HepG2 (cell line): ENCODE results near the gene ISLR. TPM values are rescaled to one million over a fixed set of nuclear protein-coding genes. Genes with fewer than 3 reads are reported as not detected.

Experiments
- ATAC-seq: fragments of 200-7000 bp; cut with Tn5 transposase; 3 replicates; pipeline ENCODE4 v1.9.1; 2020; ENCODE audit warnings: mild to moderate bottlenecking, moderate library complexity
- BruUV-seq: library from RNA; stranded (reverse); fragments of 400-500 nt; replicated peaks from 2 replicates; lab custom pipeline; 2021; lab: Mats Ljungman, UMichigan
- CTCF ChIA-PET: fragments of 300-600 bp; formaldehyde crosslinking; extraction: SDS; loops from one replicate; lab custom pipeline; 2021; ENCODE audit warnings: low total read pairs, inconsistent platforms, low intra/inter-chr PET ratio; lab: Yijun Ruan, JAX
- POLR2A ChIA-PET: fragments of 350-600 bp; sonication (Branson Sonifier 250); formaldehyde crosslinking; loops from one replicate; lab custom pipeline; 2020; ENCODE audit warnings: antibody characterized with exemption, inconsistent platforms; lab: Yijun Ruan, JAX
- DNase-seq: peaks from one replicate; pipeline ENCODE4 v3.0.0-alpha.2; 2015; ENCODE audit warnings: low spot score
- FAIRE-seq: peaks from 3 replicates; lab custom pipeline; 2011; peaks lifted over from hg19 to GRCh38; lab: Jason Lieb, UNC
- H2AFZ ChIP-seq: one replicate; pipeline ENCODE4 v1.6.1; 2011; ENCODE audit warnings: low read length, inconsistent platforms
- H3K27ac ChIP-seq: fragments of 300-600 bp; 3 replicates; pipeline ENCODE4 v1.8.0; 2011; ENCODE audit warnings: mixed run types, mild to moderate bottlenecking, mixed read lengths, low read length, inconsistent platforms; ENCODE audit not compliant: insufficient read depth; ENCODE audit errors: extremely low read length
- H3K27me3 ChIP-seq, 2 experiments: fragments of 200-600 bp in 1 of 2; 2 replicates in 1 of 2; 3 replicates in 1 of 2; pipeline versions ENCODE4 v1.6.0 to v1.8.0; 2011; ENCODE audit warnings: low read length in 2 of 2, mild to moderate bottlenecking in 2 of 2, moderate library complexity in 2 of 2, inconsistent platforms in 1 of 2; ENCODE audit not compliant: insufficient read depth in 2 of 2, control insufficient read depth in 1 of 2
- H3K36me3 ChIP-seq, 2 experiments: fragments of 200-600 bp in 1 of 2; replicated peaks in 1 of 2; 2 replicates in 1 of 2; 3 replicates in 1 of 2; pipeline versions ENCODE4 v1.5.1 to v1.8.0; 2011; ENCODE audit warnings: low read length in 2 of 2, inconsistent platforms in 1 of 2; ENCODE audit not compliant: insufficient read depth in 2 of 2, control insufficient read depth in 1 of 2
- H3K4me1 ChIP-seq: 2 replicates; pipeline ENCODE4 v1.5.1; 2012; ENCODE audit warnings: low read length, inconsistent platforms; ENCODE audit not compliant: insufficient read depth
- H3K4me2 ChIP-seq: 2 replicates; pipeline ENCODE4 v1.6.0; 2011; ENCODE audit warnings: low read depth, low read length, inconsistent platforms
- H3K4me3 ChIP-seq, 3 experiments: fragments of 200-600 bp in 1 of 3; sonication (generic), shearing (Covaris generic) in 1 of 3; replicated peaks in 1 of 3; 2 replicates each; pipeline ENCODE4 v1.5.1; 2011 to 2016; ENCODE audit warnings: low read length in 3 of 3, inconsistent platforms in 2 of 3, low read depth in 2 of 3, mild to moderate bottlenecking in 2 of 3, control low read depth in 1 of 3, mixed read lengths in 1 of 3; ENCODE audit not compliant: insufficient read depth in 1 of 3
- H3K79me2 ChIP-seq: one replicate; pipeline ENCODE4 v1.6.1; 2011; ENCODE audit warnings: low read length, inconsistent platforms; ENCODE audit not compliant: insufficient read depth
- H3K9ac ChIP-seq: 2 replicates; pipeline ENCODE4 v1.6.0; 2011; ENCODE audit warnings: mild to moderate bottlenecking, low read depth, low read length, inconsistent platforms; ENCODE audit not compliant: insufficient read depth
- H3K9me3 ChIP-seq: 2 replicates; pipeline ENCODE4 v1.5.1; 2012; ENCODE audit warnings: mild to moderate bottlenecking, low read length
- H4K20me1 ChIP-seq: 2 replicates; pipeline ENCODE4 v1.6.0; 2011; ENCODE audit warnings: inconsistent platforms, mild to moderate bottlenecking, low read length, moderate library complexity; ENCODE audit not compliant: insufficient read depth
- E2F1 ChIP-seq: sonication (generic); formaldehyde crosslinking; IDR thresholded peaks from 2 replicates; pipeline ENCODE4 v1.5.0; 2020; ENCODE audit warnings: missing genetic modification reagents
- PBX3 ChIP-seq: sonication (generic); formaldehyde crosslinking; IDR thresholded peaks from 2 replicates; pipeline ENCODE4 v1.8.1; 2023; ENCODE audit warnings: missing genetic modification reagents, inconsistent platforms, borderline replicate concordance
- PRPF4 ChIP-seq: fragments of 200-400 bp; formaldehyde crosslinking; IDR thresholded peaks from 2 replicates; pipeline ENCODE4 v1.6.1; 2016; ENCODE audit warnings: low read length, low read depth; ENCODE audit not compliant: poor library complexity, severe bottlenecking
- ZBTB14 ChIP-seq: sonication (generic); formaldehyde crosslinking; IDR thresholded peaks from 2 replicates; pipeline ENCODE4 v1.4.0; 2020; ENCODE audit warnings: missing genetic modification reagents
- WGBS: methylation state at CpG from one replicate; pipeline ENCODE4 v1.1.6; 2017; ENCODE audit warnings: low lambda C conversion rate; 5-methylcytosine and 5-hydroxymethylcytosine counted together
- in situ Hi-C: cut with HindIII; loops from 2 replicates; pipeline ENCODE4 v1.10.0; 2017; ENCODE audit warnings: low pct_unique_long_range_greater_than_20kb; ENCODE audit not compliant: extremely low pct_ligation_motif_present
- intact Hi-C: fragments of 100-400 bp; cut with micrococcal nuclease; formaldehyde crosslinking; loops from one replicate; pipeline ENCODE4 v1.10.0; 2022; ENCODE audit not compliant: unreplicated experiment
- polyA plus RNA-seq, 8 experiments: library from polyadenylated mRNA; depleted of rRNA in 3 of 8; stranded (reverse) in 7 of 8; unstranded in 1 of 8; fragments of >200 nt; fragmentation: Illumina TruSeq in 4 of 8; extraction: Trizol in 4 of 8; gene quantifications; 2 replicates each; pipeline versions ENCODE4 v1.2.1 to v1.2.3, GENCODE V29; 2011 to 2016; ENCODE audit warnings: low read depth in 4 of 8, missing spikeins in 1 of 8, mixed read lengths in 1 of 8; ENCODE audit not compliant: insufficient read depth in 1 of 8
- total RNA-seq, 5 experiments: library from RNA; depleted of rRNA; stranded (reverse); fragments of >200 nt; fragmentation: Illumina TruSeq; extraction: Trizol; gene quantifications; 2 replicates each; pipeline ENCODE4 v1.2.3, GENCODE V29; 2016; ENCODE audit warnings: low read depth in 1 of 5

The ISLR gene
- total and polyA plus RNA-seq, 2 of the 13 experiments (the other 11 are each of a cell fraction or from before 2014, with no cell fraction given) = not detected

- no peak overlapping the region for H3K27ac ChIP-seq
- no peaks in the 10 kb centered on the region for H3K9me3 ChIP-seq
- ChIA-PET CTCF (no interaction called here), POLR2A (no interaction called here)
- no peaks in the 10 kb centered on the region for H3K4me1 ChIP-seq
- DNase-seq = no peak
- WGBS = 19% methylated on average over 4 of the region's 12 CpGs
- in situ Hi-C loops = no loop called here
- H3K79me2 ChIP-seq = no peaks in the 10 kb centered on the region
- no peaks in the 10 kb centered on the region for H3K36me3 ChIP-seq
- BruUV-seq = no TSS peak
- peaks cover 1 to 3% of the 10 kb centered on the region in 2 experiments; a peak in 1 of 5 replicates for H3K27me3 ChIP-seq
- no peak for FAIRE-seq
- H3K4me3 ChIP-seq = no peak overlapping the region
- no peaks in the 10 kb centered on the region; the same call in 1 of the 2 replicates for H4K20me1 ChIP-seq
- H3K9ac ChIP-seq = no peak overlapping the region
- H3K4me2 ChIP-seq = no peak overlapping the region
- no peak for TF ChIP-seq ZBTB14
- no peak for TF ChIP-seq PRPF4
- no peak for TF ChIP-seq E2F1 (CRISPR knock-in tag)
- no peak for TF ChIP-seq PBX3 (CRISPR knock-in tag)
- ATAC-seq = no peak
- intact Hi-C loops = no loop called here
- H2AFZ ChIP-seq = no peak overlapping the region
Measured at GRCh38 chr15:74184582-74185091, 11.1 kb downstream of the ISLR start.
